Trophoblast cell (in vitro differentiated cells and primary cell): ENCODE results near the gene NQO2.
"Not testable (repeated sequence)": the region's sequence is repeated elsewhere in the genome, so short reads cannot be mapped to it uniquely, and the experiment has no call there.

Experiments
- DNase-seq, 2 donors: peaks; one replicate each; pipeline ENCODE4 v3.0.0-alpha.2; 2016
- H2AFZ ChIP-seq: 2 replicates; pipeline ENCODE4 v1.6.1; 2013; ENCODE audit warnings: low read length, moderate library complexity, mild to moderate bottlenecking; ENCODE audit not compliant: insufficient read depth, poor library complexity
- H2AK5ac ChIP-seq: 2 replicates; pipeline ENCODE4 v1.6.1; 2013; ENCODE audit warnings: mild to moderate bottlenecking, low read length
- H2BK120ac ChIP-seq: 2 replicates; pipeline ENCODE4 v1.6.1; 2013; ENCODE audit warnings: low read length, mild to moderate bottlenecking, moderate library complexity; ENCODE audit not compliant: insufficient read depth, poor library complexity
- H2BK12ac ChIP-seq: 2 replicates; pipeline ENCODE4 v1.6.1; 2013; ENCODE audit warnings: mild to moderate bottlenecking, low read length, moderate library complexity
- H2BK5ac ChIP-seq: 2 replicates; pipeline ENCODE4 v1.6.1; 2013; ENCODE audit warnings: low read length, low read depth, moderate library complexity, mild to moderate bottlenecking; ENCODE audit not compliant: poor library complexity
- H3K14ac ChIP-seq: 2 replicates; pipeline ENCODE4 v1.6.1; 2013; ENCODE audit warnings: mild to moderate bottlenecking, low read length
- H3K18ac ChIP-seq: 2 replicates; pipeline ENCODE4 v1.6.1; 2013; ENCODE audit warnings: mild to moderate bottlenecking, low read length
- H3K23ac ChIP-seq: 2 replicates; pipeline ENCODE4 v1.6.1; 2013; ENCODE audit warnings: low read length
- H3K27ac ChIP-seq: 2 replicates; pipeline ENCODE4 v1.5.1; 2013; ENCODE audit warnings: low read depth, mild to moderate bottlenecking, inconsistent platforms, low read length, moderate library complexity
- H3K27me3 ChIP-seq: 2 replicates; pipeline ENCODE4 v1.6.1; 2013; ENCODE audit warnings: inconsistent platforms, mild to moderate bottlenecking, low read length, moderate library complexity; ENCODE audit not compliant: insufficient read depth
- H3K36me3 ChIP-seq, 2 experiments: 1 replicate in 1 of 2; 2 replicates in 1 of 2; pipeline ENCODE4 v1.6.1; 2013; ENCODE audit warnings: low read length in 2 of 2, mild to moderate bottlenecking in 2 of 2, moderate library complexity in 1 of 2; ENCODE audit not compliant: insufficient read depth in 2 of 2, control insufficient read depth in 1 of 2
- H3K4ac ChIP-seq: 2 replicates; pipeline ENCODE4 v1.6.1; 2013; ENCODE audit warnings: low read depth, mild to moderate bottlenecking, low read length, moderate library complexity
- H3K4me1 ChIP-seq, 2 experiments: 1 replicate in 1 of 2; 2 replicates in 1 of 2; pipeline ENCODE4 v1.6.1; 2013; ENCODE audit warnings: low read length in 2 of 2, mild to moderate bottlenecking in 2 of 2, moderate library complexity in 1 of 2; ENCODE audit not compliant: insufficient read depth in 2 of 2, control insufficient read depth in 1 of 2
- H3K4me2 ChIP-seq: 2 replicates; pipeline ENCODE4 v1.6.1; 2013; ENCODE audit warnings: inconsistent platforms, mild to moderate bottlenecking, low read length, moderate library complexity
- H3K4me3 ChIP-seq: 2 replicates; pipeline ENCODE4 v1.5.1; 2013; ENCODE audit warnings: mild to moderate bottlenecking, low read depth, low read length, inconsistent platforms
- H3K79me1 ChIP-seq: one replicate; pipeline ENCODE4 v1.6.1; 2013; ENCODE audit warnings: low read length
- H3K79me2 ChIP-seq: 2 replicates; pipeline ENCODE4 v1.6.1; 2013; ENCODE audit warnings: low read length, mild to moderate bottlenecking; ENCODE audit not compliant: control insufficient read depth, insufficient read depth, poor library complexity
- H3K9ac ChIP-seq: 2 replicates; pipeline ENCODE4 v1.6.1; 2013; ENCODE audit warnings: mild to moderate bottlenecking, low read length
- H3K9me3 ChIP-seq: 2 replicates; pipeline ENCODE4 v1.6.1; 2013; ENCODE audit warnings: low read depth, mild to moderate bottlenecking, control low read depth, inconsistent platforms, low read length; ENCODE audit not compliant: insufficient read depth
- H4K12ac ChIP-seq: 2 replicates; pipeline ENCODE4 v1.6.1; 2013; ENCODE audit warnings: low read depth, mild to moderate bottlenecking, low read length, moderate library complexity
- H4K8ac ChIP-seq: 2 replicates; pipeline ENCODE4 v1.6.1; 2013; ENCODE audit warnings: low read depth, mild to moderate bottlenecking, low read length, moderate library complexity
- H4K91ac ChIP-seq: one replicate; pipeline ENCODE4 v1.6.1; 2013; ENCODE audit warnings: low read depth, mild to moderate bottlenecking, low read length, moderate library complexity
- WGBS: extraction: QIAGEN DNeasy Blood & Tissue Kit; methylation state at CpG from one replicate; pipeline ENCODE4 v1.1.7; 2013; ENCODE audit warnings: missing lambda C conversion rate; ENCODE audit not compliant: insufficient read length, insufficient coverage; ENCODE audit errors: extremely low coverage; 5-methylcytosine and 5-hydroxymethylcytosine counted together

The NQO2 gene

GRCh38 chr6:3053231-3053508 lies 53.5 kb downstream of the NQO2 start:
- Histone ChIP-seq H3K36me3 (no peaks in the 10 kb centered on the region), H3K27me3 (no peaks in the 10 kb centered on the region), H4K8ac (no peak overlapping the region), H3K14ac (no peak overlapping the region), H3K4me1 (peaks cover 2 to 10% of the 10 kb centered on the region in 2 experiments), H2AK5ac (no peak overlapping the region), H3K79me1 (peaks cover 4% of the 10 kb centered on the region), H2BK120ac (no peak overlapping the region), H2BK5ac (no peak overlapping the region), H3K9me3 (no peaks in the 10 kb centered on the region), H4K91ac (no peak overlapping the region), H2BK12ac (no peak overlapping the region), H2AFZ (no peak overlapping the region), H3K23ac (no peak overlapping the region), H4K12ac (no peak overlapping the region), H3K9ac (no peak overlapping the region), H3K79me2 (no peaks in the 10 kb centered on the region), H3K18ac (no peak overlapping the region), H3K4me3 (no peak overlapping the region), H3K4me2 (peak overlapping the region; percentile 69), H3K27ac (no peak overlapping the region), H3K4ac (no peak overlapping the region)
- DNase-seq, result no peak
- WGBS, result no CpG with 5 or more reads among the region's 11 CpGs

- H3K18ac ChIP-seq, H3K4ac ChIP-seq, H3K36me3 ChIP-seq, H4K12ac ChIP-seq, H2BK120ac ChIP-seq, H3K14ac ChIP-seq, H4K91ac ChIP-seq, H3K4me3 ChIP-seq, H3K79me1 ChIP-seq, H2BK12ac ChIP-seq, H2AK5ac ChIP-seq, H3K27me3 ChIP-seq, H3K9ac ChIP-seq, H3K9me3 ChIP-seq, H3K23ac ChIP-seq, H3K79me2 ChIP-seq, H3K27ac ChIP-seq, H2BK5ac ChIP-seq, DNase-seq, H2AFZ ChIP-seq: not testable (repeated sequence)
- Histone ChIP-seq H4K8ac (peak overlapping the region; percentile 35), H3K4me1 (peaks cover 2 to 10% of the 10 kb centered on the region in 2 experiments), H3K4me2 (peak overlapping the region; percentile 1)
- WGBS, result no CpG with 5 or more reads among the region's 27 CpGs
These were observed 54.8 kb downstream of the NQO2 start for GRCh38 chr6:3054229-3055157.

DNA sequence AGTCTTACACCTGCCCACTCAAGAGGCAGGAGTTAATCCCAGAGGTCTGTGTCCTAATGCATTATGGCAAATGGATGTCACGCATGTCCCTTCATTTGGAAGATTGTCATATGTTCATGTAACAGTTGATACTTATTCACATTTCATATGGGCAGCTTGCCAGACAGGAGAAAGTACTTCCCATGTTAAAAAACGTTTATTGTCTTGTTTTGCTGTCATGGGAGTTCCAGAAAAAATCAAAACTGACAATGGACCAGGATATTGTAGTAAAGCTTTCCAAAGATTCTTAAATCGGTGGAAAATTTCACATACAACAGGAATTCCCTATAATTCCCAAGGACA lies 55.4 kb downstream of the NQO2 start:
- not testable (repeated sequence) for H3K9ac ChIP-seq, H3K27me3 ChIP-seq, H2BK5ac ChIP-seq, H3K36me3 ChIP-seq, H3K18ac ChIP-seq, H3K23ac ChIP-seq, DNase-seq, H2AFZ ChIP-seq, H3K79me1 ChIP-seq, H2AK5ac ChIP-seq, H4K91ac ChIP-seq, H4K12ac ChIP-seq, H3K9me3 ChIP-seq, H3K4me3 ChIP-seq, H3K4me2 ChIP-seq, H4K8ac ChIP-seq, H3K27ac ChIP-seq, H3K79me2 ChIP-seq, H2BK12ac ChIP-seq, H3K4ac ChIP-seq, H2BK120ac ChIP-seq, H3K14ac ChIP-seq
- no CpG with 5 or more reads among the region's 3 CpGs for WGBS
- H3K4me1 ChIP-seq, result peaks cover 2 to 10% of the 10 kb centered on the region in 2 experiments

DNA sequence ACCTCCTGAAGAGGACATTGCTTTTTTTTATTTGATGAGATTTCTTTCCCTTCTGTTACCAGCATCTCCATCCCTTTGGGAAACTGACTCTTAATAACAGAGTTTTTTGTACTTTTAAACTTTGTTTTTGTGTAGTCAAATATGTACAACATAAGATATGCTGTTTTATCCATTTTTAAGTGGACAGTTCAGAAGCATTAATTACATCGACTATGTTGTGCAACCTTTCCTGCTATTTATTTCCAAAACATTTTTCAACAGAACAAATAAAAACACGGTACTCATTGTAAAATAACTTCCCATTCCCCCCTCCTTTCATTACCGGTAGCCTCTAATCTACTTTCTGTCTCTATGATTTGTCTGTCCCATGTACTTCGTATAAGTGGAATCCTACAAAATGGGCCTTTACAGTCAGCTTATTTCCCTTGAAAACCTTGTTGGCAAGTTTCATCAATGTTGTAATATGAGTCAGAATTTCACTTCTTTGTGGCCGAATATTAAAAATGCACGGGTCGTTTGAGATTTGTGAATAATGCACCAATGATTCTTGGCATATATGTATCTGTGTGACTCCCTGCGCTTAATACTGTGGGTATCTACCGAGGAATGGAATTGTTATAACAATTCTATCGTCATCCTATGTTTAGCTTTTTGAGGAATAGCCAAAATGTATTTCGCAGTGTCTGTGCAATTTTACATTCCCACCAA lies 57.5 kb downstream of the NQO2 start:
- peaks cover 4% of the 10 kb centered on the region for H3K79me1 ChIP-seq
- no peak overlapping the region for H3K9ac ChIP-seq
- no peak overlapping the region for H3K4ac ChIP-seq
- WGBS, result no CpG with 5 or more reads among the region's 11 CpGs
- no peak overlapping the region for H4K91ac ChIP-seq
- no peak overlapping the region for H3K23ac ChIP-seq
- no peak overlapping the region for H2BK120ac ChIP-seq
- H4K8ac ChIP-seq, result no peak overlapping the region
- H2BK12ac ChIP-seq, result no peak overlapping the region
- H3K14ac ChIP-seq, result no peak overlapping the region
- H3K4me3 ChIP-seq, result no peak overlapping the region
- H3K79me2 ChIP-seq, result no peaks in the 10 kb centered on the region
- peaks cover 2 to 10% of the 10 kb centered on the region in 2 experiments for H3K4me1 ChIP-seq
- no peak for DNase-seq
- H3K4me2 ChIP-seq, result no peak overlapping the region
- no peaks in the 10 kb centered on the region for H3K36me3 ChIP-seq
- no peaks in the 10 kb centered on the region for H3K9me3 ChIP-seq
- no peaks in the 10 kb centered on the region for H3K27me3 ChIP-seq
- no peak overlapping the region for H3K27ac ChIP-seq
- H4K12ac ChIP-seq, result no peak overlapping the region
- no peak overlapping the region for H3K18ac ChIP-seq
- H2BK5ac ChIP-seq, result no peak overlapping the region
- H2AK5ac ChIP-seq, result no peak overlapping the region
- no peak overlapping the region for H2AFZ ChIP-seq
